HEK293T (cell line): Measurements from ENCODE around the gene PRKCE.

Experiments used
- ARNT ChIP-seq: fragments of 450-650 bp; IDR thresholded peaks from 2 replicates; pipeline ENCODE4 v1.6.1; 2017; ENCODE audit warnings: mild to moderate bottlenecking
- BHLHE40 ChIP-seq: fragments of 450-650 bp; IDR thresholded peaks from 2 replicates; pipeline ENCODE4 v1.6.1; 2016; ENCODE audit warnings: mild to moderate bottlenecking, moderate library complexity, borderline replicate concordance
- CTBP1 ChIP-seq: fragments of 450-650 bp; IDR thresholded peaks from 2 replicates; pipeline ENCODE4 v1.6.1; 2016; ENCODE audit warnings: borderline replicate concordance
- ELF4 ChIP-seq: fragments of 450-650 bp; IDR thresholded peaks from 2 replicates; pipeline ENCODE4 v1.6.1; 2017; ENCODE audit warnings: antibody characterized with exemption
- FOXA1 ChIP-seq: fragments of 450-650 bp; IDR thresholded peaks from 2 replicates; pipeline ENCODE4 v1.6.1; 2016; ENCODE audit warnings: mild to moderate bottlenecking
- FOXK2 ChIP-seq: fragments of 450-650 bp; IDR thresholded peaks from 2 replicates; pipeline ENCODE4 v1.6.1; 2016; ENCODE audit warnings: mild to moderate bottlenecking
- FOXM1 ChIP-seq: fragments of 450-650 bp; IDR thresholded peaks from 2 replicates; pipeline ENCODE4 v1.6.1; 2017; ENCODE audit warnings: mild to moderate bottlenecking, borderline replicate concordance
- HDGF ChIP-seq: fragments of 450-650 bp; IDR thresholded peaks from 2 replicates; pipeline ENCODE4 v1.6.1; 2017; ENCODE audit warnings: antibody characterized with exemption, borderline replicate concordance
- L3MBTL2 ChIP-seq: fragments of 450-650 bp; conservative IDR thresholded peaks from 2 replicates; pipeline ENCODE4 v1.6.1; 2016; ENCODE audit warnings: mild to moderate bottlenecking
- NFRKB ChIP-seq: fragments of 450-650 bp; IDR thresholded peaks from 2 replicates; pipeline ENCODE4 v1.6.1; 2016; ENCODE audit warnings: mild to moderate bottlenecking, moderate library complexity
- PKNOX1 ChIP-seq: fragments of 450-650 bp; IDR thresholded peaks from 2 replicates; pipeline ENCODE4 v1.6.1; 2016
- SP1 ChIP-seq: fragments of 450-650 bp; IDR thresholded peaks from 2 replicates; pipeline ENCODE4 v1.6.1; 2017
- SUZ12 ChIP-seq: fragments of 450-650 bp; IDR thresholded peaks from 2 replicates; pipeline ENCODE4 v1.6.1; 2016; ENCODE audit warnings: mild to moderate bottlenecking
- TARDBP ChIP-seq: fragments of 450-650 bp; IDR thresholded peaks from 2 replicates; pipeline ENCODE4 v1.6.1; 2016

- no peak for TF ChIP-seq FOXA1
- TF ChIP-seq HDGF: no peak
- no peak for TF ChIP-seq NFRKB
- no peak for TF ChIP-seq L3MBTL2
- no peak for TF ChIP-seq SP1
- no peak for TF ChIP-seq ARNT
- no peak for TF ChIP-seq SUZ12
- no peak for TF ChIP-seq ELF4
- TF ChIP-seq BHLHE40: no peak
- TF ChIP-seq FOXK2: no peak
- TF ChIP-seq CTBP1: no peak
- TF ChIP-seq FOXM1: no peak
- TF ChIP-seq PKNOX1: no peak
- TF ChIP-seq TARDBP: no peak
Measured at GRCh38 chr2:45707661-45708060, 56.2 kb downstream of the PRKCE start.
